ENCODE measurements around the gene SMIM36.
"Not testable (repeated sequence)": the region's sequence is repeated elsewhere in the genome, so short reads cannot be mapped to it uniquely, and the experiment has no call there.

The SMIM36 gene

DNA sequence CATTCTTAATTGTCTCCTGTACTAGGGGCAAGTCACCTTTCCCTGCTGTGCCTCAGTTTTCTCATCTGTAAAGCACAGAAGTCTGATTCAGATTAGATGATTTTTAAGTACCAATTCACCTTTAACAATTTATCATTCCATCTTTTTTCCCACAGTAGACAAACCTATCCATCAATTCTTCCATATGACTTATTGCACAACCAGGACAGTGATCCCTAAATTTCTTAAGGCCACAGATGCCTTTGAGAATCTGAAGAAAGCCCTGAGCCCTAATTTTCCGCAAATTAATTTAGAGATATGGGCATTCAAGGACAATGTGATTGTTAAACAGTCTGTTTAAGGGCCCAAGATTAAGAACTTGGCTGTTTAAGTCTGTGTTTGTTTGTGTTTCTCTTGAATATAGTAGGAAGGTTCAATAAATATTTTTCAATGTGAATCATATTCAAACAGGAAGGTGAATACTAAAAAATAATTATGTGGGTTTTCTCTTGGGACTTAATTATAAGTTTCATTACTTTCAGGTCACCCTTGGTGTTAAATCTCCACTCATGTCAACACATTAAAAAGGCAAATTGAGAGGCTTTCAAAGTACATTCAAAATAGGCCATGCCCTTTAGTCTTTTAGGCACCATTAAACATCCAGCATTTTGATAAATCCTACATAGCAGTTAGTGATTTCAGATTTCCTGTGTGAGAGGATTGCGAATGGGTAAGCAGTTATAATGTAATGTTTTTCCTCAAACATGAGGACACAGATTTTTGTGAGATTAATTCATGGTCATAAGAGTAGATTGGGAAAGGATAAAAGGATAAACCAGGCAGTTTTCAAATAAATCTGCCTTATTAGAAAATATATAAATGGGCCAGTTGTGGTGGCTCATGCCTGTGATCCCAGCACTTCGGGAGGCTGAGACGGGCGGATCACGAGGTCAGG is 54.7 kb downstream of the SMIM36 start:
- no peak for DNase-seq (ENCODE audit: low read depth in 2 of 2)

DNA sequence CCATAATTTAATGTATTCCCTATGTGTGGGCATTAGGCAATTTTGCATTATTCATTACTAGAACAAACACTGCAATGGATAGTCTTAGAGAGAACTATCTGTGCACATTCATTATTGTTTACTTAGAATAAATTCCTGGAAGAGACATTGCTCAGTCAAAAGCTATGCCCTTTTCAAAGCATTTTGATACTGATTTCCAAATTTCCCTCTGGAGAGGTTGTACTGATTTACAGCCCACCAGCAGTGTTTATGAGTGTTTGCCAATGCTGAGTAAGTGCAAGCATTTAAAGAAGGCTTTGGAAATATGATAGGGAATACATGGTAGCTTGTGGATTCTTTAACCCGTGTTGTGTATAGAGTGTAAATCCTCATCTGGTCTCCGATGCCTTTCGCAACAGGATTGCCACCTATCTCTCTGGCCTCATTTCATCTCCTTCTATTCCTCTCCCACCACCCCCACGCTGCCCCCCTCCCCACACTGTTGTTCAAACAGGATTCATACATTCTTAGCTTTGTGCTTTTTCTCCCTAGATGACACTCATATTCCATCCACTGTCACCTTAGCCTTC is 56.3 kb downstream of the SMIM36 start:
- peak; percentile 95 to 96 for DNase-seq (ENCODE audit: low read depth in 2 of 2)

DNA sequence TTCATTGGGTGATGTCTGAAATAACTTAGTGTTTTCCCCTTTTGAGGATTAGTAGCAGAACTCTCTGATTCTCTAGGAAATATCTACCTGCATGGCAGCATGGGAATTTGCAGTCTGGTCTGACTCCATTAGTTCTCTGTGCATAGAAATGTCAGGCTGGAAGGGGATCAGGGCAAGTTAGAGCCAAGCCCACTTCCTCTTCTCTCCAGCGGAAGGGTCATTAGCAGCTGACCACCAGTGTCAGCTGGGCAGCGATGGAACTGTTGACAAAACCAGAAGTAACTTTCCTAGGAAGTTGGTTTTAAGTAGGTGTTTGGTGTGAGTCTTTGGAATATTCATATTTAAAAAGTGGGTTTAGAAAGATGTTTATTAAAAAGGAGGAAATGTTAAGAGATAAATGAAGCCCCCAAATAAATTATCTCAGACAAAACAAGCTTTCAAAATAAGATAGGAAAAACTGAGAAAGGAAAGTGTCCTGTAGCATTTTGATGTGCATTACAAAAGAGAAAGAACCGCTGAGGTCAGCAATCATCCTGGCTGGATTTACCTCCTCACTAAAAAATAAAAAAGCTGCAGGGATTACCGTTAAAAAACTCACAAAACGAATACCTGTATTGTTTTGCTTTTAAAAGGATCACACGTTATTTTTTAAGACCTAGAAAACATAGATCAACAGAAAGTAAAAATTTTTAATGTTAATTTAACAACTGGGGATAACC is 57.3 kb downstream of the SMIM36 start:
- DNase-seq (ENCODE audit: low read depth in 2 of 2): no peak

DNA sequence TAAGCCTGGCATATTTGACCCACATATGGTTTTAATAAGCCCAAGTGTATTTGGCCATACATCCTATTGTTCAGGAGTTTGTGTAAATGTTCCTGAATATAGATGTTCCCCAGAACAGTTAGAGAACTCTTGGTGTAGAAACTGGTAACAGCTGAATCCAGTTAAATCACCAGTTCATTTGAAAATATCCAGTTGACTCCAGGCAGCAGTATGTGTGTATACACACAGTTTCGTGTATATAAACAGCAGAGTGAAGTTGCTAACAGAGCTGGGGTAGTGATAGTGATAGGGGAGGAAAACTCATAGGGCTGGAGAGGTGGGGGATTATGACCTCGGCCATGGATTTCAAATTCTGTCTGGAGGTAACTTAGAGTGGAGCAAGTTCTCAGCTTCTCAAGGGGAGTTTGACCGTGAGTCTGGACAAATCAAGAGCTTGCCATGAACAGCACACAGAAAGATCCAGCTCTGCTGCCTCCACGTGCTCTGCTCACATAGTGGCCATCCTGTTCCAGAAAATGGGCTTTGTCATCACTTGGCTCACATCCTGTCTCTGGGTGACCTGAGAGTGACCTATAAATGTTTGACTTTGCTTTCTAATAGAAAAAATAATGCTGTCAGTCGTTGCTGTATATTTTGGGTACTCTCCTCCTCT is 59.0 kb downstream of the SMIM36 start:
- no peak for DNase-seq (ENCODE audit: low read depth in 2 of 2)

DNA sequence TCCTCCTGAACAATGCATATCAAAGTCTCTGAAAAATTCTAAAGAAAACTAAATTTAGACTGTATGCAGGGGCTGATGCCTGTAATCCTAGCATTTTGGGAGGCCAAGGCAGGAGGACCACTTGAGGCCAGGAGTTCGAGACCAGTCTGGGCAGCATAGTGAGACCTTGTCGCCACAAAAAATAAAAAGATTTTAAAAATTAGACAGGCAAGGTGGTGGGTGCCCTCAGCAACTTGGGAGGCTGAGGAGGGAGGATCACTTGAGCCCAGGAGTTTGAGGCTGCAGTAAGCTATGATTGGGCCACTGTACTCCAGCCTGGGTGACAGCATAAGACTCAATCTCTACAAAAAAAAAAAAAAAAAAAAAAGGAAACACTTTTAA is 59.5 kb downstream of the SMIM36 start:
- DNase-seq (ENCODE audit: low read depth in 2 of 2): no peak

DNA sequence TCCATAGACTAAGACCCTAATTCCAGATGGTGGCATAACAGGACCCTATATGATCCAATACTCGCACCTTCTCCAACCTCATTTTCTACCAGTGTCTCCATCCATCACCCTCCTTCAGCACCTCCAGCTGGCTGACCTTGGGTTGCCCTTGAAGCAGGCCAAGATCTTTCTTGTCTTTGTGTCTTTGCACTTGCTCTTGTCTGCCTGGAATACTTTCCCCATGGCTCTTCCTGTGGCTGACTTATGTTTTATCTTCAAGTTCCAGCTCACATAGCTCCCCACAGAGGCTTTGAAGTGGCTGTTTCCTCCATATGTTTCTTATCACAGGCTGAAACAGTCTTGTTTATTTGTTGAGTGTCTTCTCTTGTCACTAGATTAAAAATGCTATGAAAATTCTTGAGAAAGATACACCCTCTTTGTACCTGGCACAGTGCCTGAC is 60.0 kb downstream of the SMIM36 start:
- DNase-seq (ENCODE audit: low read depth in 2 of 2): peak in 1 of 2 experiments; percentile 60

DNA sequence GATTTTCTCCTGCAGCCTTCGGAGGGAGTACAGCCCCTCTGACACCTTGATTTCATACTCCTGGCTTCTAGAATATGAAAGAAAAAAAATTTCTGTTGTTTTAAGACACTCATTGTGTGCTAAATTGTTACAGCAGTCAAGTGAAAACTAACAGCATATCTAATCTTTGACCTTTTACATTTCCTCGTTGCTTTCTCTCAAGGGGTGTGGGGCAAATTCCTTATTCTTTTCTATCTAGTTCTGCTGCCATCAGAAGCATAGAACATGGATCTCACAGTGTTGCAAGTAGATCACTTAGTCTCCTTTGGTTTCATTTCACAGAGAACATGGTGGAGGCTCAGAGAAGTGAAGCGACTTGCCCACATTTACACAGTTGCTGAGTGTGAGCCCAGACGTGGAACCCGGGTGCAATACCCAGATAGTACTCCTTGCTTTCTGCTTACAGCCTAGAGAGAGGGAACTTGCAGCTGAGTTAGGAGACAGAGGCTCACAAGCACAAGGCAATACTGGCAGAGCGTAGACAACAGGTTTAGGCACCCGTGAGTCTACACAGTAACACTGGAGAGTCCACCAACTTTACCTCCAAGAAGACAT is 60.9 kb downstream of the SMIM36 start:
- no peak for DNase-seq (ENCODE audit: low read depth in 2 of 2)

DNA sequence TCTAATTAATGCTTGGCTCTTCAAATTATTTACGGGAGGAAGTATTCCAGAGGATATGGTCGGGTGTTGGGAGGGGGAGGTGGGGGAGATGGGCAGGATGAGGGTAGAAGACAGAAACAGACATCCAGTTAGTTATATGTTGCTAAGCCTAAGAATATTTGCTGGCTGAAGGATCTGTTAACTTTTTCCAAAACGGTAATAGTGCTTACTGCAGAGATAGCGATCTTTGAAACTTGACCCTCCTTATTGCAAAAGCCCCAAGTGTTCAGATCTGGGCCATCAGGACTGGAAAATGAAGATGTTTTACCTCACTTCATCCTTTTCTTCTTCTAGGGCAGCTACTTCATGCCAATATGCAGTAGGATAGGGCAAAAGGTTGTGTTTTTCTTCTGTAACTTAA is 62.6 kb downstream of the SMIM36 start:
- no peak for DNase-seq (ENCODE audit: low read depth in 2 of 2)

DNA sequence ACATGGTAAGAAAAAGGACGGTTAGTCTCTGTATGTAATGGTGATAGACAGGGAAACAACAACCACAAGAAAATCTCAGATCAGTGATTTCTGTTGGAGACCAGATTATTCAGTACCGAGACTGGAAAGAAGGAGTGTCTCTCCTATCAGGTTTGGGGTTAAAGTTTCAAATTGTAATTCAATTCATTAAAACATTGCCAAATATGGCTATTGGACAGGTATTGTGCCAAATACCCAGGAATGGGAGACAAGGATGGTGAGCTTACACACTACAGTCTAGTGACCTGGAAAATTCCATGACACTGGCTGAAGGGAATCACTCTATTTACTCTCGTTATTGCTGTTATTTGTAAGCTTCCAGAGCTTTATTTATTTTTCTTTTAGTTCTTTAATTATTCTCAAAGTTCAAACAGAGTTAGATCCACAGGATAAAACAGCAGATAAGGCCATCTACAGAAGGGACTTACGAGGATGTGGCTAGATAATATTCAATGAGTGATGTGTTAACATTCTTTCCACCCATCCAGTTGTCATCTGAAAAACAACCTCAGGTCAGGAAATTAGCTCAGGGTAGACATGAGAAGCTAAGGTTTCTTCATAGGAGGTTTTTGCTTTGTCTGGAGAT is 64.6 kb downstream of the SMIM36 start:
- no peak for DNase-seq (ENCODE audit: low read depth in 2 of 2)

DNA sequence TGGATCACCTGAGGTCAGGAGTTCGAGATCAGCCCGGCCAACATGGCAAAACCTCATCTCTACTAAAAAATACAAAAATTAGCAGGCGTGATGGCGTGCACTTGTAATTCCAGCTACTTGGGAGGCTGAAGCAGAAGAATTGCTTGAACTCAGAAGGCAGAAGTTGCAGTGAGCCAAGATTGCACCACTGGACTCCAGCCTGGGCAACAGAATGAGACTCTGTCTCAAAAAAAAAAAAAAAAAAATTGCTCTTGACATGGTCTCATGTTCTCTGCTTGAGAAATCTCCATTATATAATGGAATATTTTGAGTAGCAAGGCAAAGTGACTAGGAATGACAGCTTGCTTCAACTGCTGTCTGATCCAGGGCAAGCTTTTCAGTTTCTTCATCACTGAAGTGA is 65.2 kb downstream of the SMIM36 start:
- DNase-seq (ENCODE audit: low read depth in 2 of 2): not testable (repeated sequence)

DNA sequence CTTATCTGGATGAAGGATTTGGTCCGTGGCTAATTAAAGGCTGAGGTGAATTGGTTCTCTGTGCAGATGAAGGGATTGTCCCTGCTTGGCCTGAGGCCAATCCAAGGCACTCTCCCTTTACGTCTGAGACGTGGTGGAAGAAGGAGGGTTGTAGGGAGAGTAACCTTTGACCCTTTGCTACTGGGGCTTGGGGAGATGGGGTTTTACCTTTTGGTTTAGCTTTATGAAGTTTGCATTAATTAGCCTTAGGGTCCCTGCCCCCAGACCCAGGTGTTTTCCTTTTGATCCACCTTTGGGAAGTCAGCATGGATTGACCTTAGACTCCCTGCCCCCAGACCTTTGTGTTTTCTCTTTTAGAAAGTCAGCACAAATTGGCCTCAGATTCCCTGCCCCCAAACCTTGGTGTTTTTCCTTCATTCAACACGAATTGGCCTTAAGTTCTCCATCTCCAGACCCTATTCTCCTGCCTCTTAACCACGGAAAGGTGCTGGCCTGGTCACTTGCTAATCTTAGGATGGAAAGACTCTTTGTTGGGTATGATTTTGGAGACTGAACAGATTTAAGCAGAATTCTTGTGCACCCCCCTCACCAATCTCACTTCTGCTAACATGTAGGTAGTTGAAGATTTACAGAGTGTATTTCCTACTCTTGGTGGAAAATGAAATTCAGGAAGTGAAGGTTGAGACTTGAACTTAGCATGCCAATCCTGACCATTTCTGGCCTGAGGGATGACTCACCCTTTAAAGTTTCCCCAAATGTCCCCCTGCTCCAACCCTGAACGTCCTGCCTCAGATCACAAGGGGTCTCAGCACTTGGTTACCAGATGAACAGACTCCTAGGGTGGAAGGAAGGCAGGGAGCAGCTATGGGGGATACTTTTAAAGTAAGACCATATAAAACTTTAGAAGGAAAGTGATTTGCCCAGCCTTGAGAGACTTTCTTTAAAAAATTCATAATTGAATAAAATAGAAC is 66.5 kb downstream of the SMIM36 start:
- DNase-seq (ENCODE audit: low read depth in 2 of 2): no peak

DNA sequence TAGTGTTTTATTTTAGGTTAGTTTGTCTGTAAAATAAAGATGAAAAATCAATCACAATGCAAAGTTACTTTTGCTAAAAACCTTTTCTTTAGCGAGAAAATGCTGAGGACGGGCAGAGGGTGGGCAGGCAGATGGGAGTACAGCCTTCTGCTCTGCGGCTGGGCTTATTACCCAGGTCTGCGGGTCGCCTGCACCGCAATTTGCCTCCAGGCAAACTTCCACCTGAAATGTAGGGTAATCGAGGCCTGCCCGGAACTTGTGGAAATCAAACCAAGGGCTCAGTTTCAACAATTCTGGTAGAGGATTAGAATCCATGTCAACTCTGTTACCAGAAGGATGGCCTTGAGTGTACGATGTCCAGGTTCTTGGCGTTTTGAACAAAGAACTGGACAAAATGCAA is 67.3 kb downstream of the SMIM36 start:
- no peak for DNase-seq (ENCODE audit: low read depth in 2 of 2)

DNA sequence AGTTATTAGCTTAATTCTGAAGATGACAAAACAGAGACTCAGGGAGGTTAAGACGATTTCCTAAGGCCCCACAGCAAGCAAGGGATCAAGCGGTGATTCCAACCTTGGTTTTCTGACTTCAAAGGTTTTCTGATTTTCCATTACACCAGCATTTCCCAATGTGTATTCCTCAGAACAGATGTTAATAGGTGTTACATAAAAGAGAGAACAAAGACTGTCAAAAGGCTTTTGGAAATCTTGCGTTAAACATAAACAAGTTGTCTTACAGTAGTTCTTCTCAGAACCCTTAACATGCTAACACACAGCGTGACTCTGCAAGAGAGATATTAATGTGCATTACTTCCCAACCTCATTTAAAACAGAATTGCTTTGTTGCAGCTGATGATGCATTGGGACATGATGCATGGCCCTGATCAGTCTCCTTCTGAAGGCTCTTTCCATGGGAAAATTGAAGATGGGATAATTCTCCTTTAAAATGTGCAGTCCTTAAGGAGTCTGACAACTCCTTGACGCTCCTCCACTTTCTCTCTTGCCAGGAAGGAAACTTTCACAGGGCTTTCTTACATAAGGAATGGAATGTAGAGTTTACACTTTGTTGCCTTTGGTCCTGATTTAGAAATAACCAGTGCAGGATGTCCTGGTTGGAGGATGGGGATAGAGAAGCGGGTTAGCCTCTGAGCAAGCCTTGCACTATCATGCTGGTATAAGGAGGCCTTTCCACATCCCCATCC is 68.1 kb downstream of the SMIM36 start:
- no peak for DNase-seq (ENCODE audit: low read depth in 2 of 2)

DNA sequence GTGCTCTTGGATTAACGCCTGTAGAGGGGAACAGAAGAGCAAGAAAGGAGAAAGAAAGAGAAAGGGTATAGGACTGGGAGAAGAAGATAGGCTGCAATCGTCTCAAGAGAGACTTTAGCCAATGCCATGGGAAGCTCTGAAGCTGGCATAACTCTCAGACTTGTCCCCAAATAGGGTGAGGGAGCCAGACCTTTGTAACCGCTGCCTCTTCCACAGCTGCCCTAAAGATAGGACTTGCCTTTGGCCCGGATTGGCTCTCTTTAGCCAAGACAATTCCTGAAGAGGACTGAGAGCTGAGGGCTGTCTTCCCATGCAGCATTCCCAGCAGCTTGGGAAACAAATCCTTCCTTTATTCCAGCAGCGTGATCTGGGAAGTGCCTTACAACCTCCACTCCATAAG is 68.8 kb downstream of the SMIM36 start:
- no peak for DNase-seq (ENCODE audit: low read depth in 2 of 2)

DNA sequence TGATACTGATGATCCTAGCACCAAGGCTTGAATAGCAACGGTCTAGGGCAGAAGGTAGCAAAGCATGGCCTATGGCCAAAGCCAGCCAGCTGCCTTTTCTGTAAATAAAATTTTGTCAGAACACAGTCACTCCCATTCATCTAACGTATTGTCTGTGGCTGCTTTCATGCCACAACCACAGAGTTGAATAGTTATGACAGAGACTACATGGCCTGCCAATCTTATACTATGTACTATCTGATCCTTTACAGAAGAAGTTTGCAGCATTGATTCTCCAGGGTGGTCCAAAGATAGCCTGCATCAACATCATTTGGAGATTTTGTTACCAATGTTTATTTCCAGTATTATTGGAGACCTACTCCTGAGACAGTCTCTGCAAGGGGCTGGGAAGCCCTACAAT is 69.7 kb downstream of the SMIM36 start:
- no peak for DNase-seq (ENCODE audit: low read depth in 2 of 2)

DNA sequence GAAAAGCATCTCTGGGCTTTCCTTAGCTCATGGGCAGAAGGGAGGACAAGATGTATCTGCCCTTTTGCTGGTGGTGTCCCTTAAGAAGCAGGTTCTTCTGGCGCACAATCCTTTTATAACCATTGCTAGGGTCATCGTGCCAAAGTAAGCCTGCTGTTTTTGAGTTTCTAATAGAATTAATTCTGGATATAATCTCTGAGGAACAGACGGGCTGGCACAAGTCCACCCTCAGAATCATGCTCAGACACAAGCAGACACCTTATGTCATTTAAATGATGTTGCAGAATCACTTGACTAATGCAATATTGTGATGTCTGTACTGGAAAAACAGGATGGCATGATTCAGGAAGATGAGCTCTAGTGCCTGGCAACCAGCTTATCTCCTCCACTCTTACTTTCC is 70.9 kb downstream of the SMIM36 start:
- no peak for DNase-seq (ENCODE audit: low read depth in 2 of 2)

DNA sequence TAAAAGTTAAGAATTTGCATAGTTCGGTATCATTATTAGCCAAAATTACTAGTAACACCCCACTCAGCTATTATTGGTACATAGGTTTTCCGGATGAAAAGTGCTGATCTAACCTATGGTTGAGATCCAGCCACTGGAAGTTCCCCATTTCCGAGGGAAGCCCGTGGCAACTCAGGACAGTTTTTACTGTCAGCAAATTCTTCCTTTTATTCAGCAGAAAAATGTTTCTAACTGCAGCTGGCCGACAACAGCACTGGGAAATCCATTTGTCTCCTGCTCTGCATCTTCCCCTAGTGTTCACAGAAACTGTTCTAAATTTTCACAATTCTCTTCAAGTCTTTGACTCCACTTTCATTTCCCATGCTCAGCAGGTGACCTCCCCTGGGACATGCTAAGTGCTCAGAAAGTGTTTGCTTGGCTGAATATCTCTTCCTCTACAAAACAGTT is 74.1 kb downstream of the SMIM36 start:
- no peak for DNase-seq (ENCODE audit: low read depth in 2 of 2)

DNA sequence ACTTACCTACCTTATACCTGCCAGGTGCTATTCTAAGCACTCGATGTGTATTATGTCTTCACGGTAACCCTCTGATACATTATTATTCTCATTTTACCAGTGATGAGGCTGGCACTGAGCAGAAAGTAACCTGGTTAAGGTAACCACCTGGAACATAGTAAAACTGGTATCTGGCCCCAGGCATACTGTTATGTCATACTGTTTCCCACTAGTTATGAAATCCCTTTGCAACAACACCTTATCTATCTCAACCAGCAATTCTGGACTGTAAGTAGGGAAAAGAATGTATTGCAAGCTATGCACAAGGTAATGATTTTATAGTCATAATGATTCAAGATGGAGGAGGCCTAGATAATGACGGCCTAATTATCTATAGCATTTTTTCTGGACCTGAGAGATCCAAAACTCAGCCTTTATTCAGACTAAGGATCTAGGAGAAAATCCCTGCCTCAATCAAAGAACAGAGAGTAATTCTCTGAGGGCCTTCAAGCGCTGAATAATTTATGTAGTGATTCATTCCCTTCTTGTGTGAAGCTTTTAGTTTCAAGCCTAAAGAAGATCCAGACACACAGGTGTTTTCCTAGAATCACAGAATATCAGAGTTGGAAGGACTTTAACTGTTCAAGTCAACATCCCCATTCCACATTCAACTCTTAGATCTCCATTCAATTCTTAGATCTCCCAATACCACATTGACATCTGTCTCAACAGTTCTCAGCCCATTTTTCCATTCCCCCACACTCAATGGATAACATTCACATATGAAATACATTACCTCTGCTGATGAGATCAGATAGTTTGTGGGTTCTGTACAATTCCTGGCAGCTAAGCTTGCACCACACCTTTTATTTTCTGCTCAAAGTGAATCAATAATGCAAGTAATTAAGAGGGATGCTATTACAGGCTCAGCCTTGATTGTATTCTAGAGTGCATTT is 74.8 kb downstream of the SMIM36 start:
- DNase-seq (ENCODE audit: low read depth in 2 of 2): no peak

All from fibroblast of skin of left quadriceps (primary cell).